ENCODE measurements around the gene SHISA8.
"Not testable (repeated sequence)": the region's sequence is repeated elsewhere in the genome, so short reads cannot be mapped to it uniquely, and the experiment has no call there.

SHISA8 gene

GRCh38 chr22:41873391-41873790, 41.5 kb downstream of the SHISA8 start:
- no peak overlapping the region for H3K9ac ChIP-seq (ENCODE audit: low read length)
- H4K20me1 ChIP-seq (ENCODE audit: low read depth, low read length), result no peaks in the 10 kb centered on the region
- no peaks in the 10 kb centered on the region for H3F3A ChIP-seq (ENCODE audit: insufficient read depth)
- peaks cover 35% of the 10 kb centered on the region for H3K36me3 ChIP-seq (ENCODE audit: low read length)
- H3K9me3 ChIP-seq (ENCODE audit: insufficient read depth, low read length), result no peaks in the 10 kb centered on the region
- H3K79me2 ChIP-seq (ENCODE audit: insufficient read depth, low read length), result no peaks in the 10 kb centered on the region; the same call in 1 of the 2 replicates
- H3K27me3 ChIP-seq (ENCODE audit: low read length), result no peaks in the 10 kb centered on the region
- H3K4me3 ChIP-seq (ENCODE audit: insufficient read depth, low read length, poor library complexity, severe bottlenecking), result no peak overlapping the region
- no peaks in the 10 kb centered on the region for H3K9me2 ChIP-seq (replicated peaks; ENCODE audit: insufficient read depth, low read length)
- H3K27ac ChIP-seq (ENCODE audit: low read depth, low read length), result no peak overlapping the region
- no peak overlapping the region for H2AFZ ChIP-seq (ENCODE audit: low read depth, low read length, severe bottlenecking)
- no peak for TF ChIP-seq CTCF (IDR thresholded peaks at IDR 0.05; ENCODE audit: insufficient read depth, low read length, poor library complexity, severe bottlenecking)
- no peak for TF ChIP-seq EZH2phosphoT487 (conservative IDR thresholded peaks at IDR 0.05; ENCODE audit: low read length)
- H3K4me2 ChIP-seq (ENCODE audit: low read depth, low read length, poor library complexity, severe bottlenecking), result no peak overlapping the region

- no peaks in the 10 kb centered on the region for H3K27me3 ChIP-seq (ENCODE audit: low read length)
- no peaks in the 10 kb centered on the region for H3K9me2 ChIP-seq (replicated peaks; ENCODE audit: insufficient read depth, low read length)
- peaks cover 9% of the 10 kb centered on the region for H3K79me2 ChIP-seq (ENCODE audit: insufficient read depth, low read length)
- peaks cover 27% of the 10 kb centered on the region for H3K36me3 ChIP-seq (ENCODE audit: low read length)
- TF ChIP-seq EZH2phosphoT487 (conservative IDR thresholded peaks at IDR 0.05; ENCODE audit: low read length) (no peak), CTCF (IDR thresholded peaks at IDR 0.05; ENCODE audit: insufficient read depth, low read length, poor library complexity, severe bottlenecking) (no peak)
- no peak overlapping the region for H2AFZ ChIP-seq (ENCODE audit: low read depth, low read length, severe bottlenecking)
- no peak overlapping the region for H3K4me2 ChIP-seq (ENCODE audit: low read depth, low read length, poor library complexity, severe bottlenecking)
- no peak overlapping the region for H3K27ac ChIP-seq (ENCODE audit: low read depth, low read length)
- no peaks in the 10 kb centered on the region for H4K20me1 ChIP-seq (ENCODE audit: low read depth, low read length)
- no peaks in the 10 kb centered on the region for H3K9me3 ChIP-seq (ENCODE audit: insufficient read depth, low read length)
- H3K4me3 ChIP-seq (ENCODE audit: insufficient read depth, low read length, poor library complexity, severe bottlenecking), result no peak overlapping the region
- no peak overlapping the region for H3K9ac ChIP-seq (ENCODE audit: low read length)
- H3F3A ChIP-seq (ENCODE audit: insufficient read depth), result no peaks in the 10 kb centered on the region
These were observed 44.1 kb downstream of the SHISA8 start for GRCh38 chr22:41870786-41871185.

- H4K20me1 ChIP-seq (ENCODE audit: low read depth, low read length), result not testable (repeated sequence)
- H3K36me3 ChIP-seq (ENCODE audit: low read length), result peaks cover 26% of the 10 kb centered on the region
These were observed 44.8 kb downstream of the SHISA8 start for GRCh38 chr22:41870081-41870480.

GRCh38 chr22:41868556-41868955, 46.3 kb downstream of the SHISA8 start:
- Histone ChIP-seq H4K20me1 (ENCODE audit: low read depth, low read length) (no peaks in the 10 kb centered on the region), H3F3A (ENCODE audit: insufficient read depth) (no peaks in the 10 kb centered on the region), H3K4me2 (ENCODE audit: low read depth, low read length, poor library complexity, severe bottlenecking) (no peak overlapping the region), H3K4me3 (ENCODE audit: insufficient read depth, low read length, poor library complexity, severe bottlenecking) (no peak overlapping the region), H3K79me2 (ENCODE audit: insufficient read depth, low read length) (peaks cover 29% of the 10 kb centered on the region), H3K27me3 (ENCODE audit: low read length) (no peaks in the 10 kb centered on the region), H3K9me2 (replicated peaks; ENCODE audit: insufficient read depth, low read length) (no peaks in the 10 kb centered on the region), H3K9ac (ENCODE audit: low read length) (no peak overlapping the region), H3K36me3 (ENCODE audit: low read length) (peaks cover 21% of the 10 kb centered on the region), H3K27ac (ENCODE audit: low read depth, low read length) (no peak overlapping the region), H2AFZ (ENCODE audit: low read depth, low read length, severe bottlenecking) (no peak overlapping the region), H3K9me3 (ENCODE audit: insufficient read depth, low read length) (no peaks in the 10 kb centered on the region)
- TF ChIP-seq CTCF (IDR thresholded peaks at IDR 0.05; ENCODE audit: insufficient read depth, low read length, poor library complexity, severe bottlenecking), result no peak

More at GRCh38 chr22:41870081-41870480, 44.8 kb downstream of the SHISA8 start:
- H3K9me3 ChIP-seq (ENCODE audit: insufficient read depth, low read length); H2AFZ ChIP-seq (ENCODE audit: low read depth, low read length, severe bottlenecking); H3K9ac ChIP-seq (ENCODE audit: low read length); H3K4me2 ChIP-seq (ENCODE audit: low read depth, low read length, poor library complexity, severe bottlenecking); H3K9me2 ChIP-seq (replicated peaks; ENCODE audit: insufficient read depth, low read length); H3K27ac ChIP-seq (ENCODE audit: low read depth, low read length); H3K27me3 ChIP-seq (ENCODE audit: low read length); H3K4me3 ChIP-seq (ENCODE audit: insufficient read depth, low read length, poor library complexity, severe bottlenecking); H3F3A ChIP-seq (ENCODE audit: insufficient read depth): not testable (repeated sequence)
- peaks cover 16% of the 10 kb centered on the region for H3K79me2 ChIP-seq (ENCODE audit: insufficient read depth, low read length)

Measured in SU-DHL-6 (cell line).